ENCODE data around the gene VPREB3.

Gene VPREB3, protein sequence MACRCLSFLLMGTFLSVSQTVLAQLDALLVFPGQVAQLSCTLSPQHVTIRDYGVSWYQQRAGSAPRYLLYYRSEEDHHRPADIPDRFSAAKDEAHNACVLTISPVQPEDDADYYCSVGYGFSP

DNA sequence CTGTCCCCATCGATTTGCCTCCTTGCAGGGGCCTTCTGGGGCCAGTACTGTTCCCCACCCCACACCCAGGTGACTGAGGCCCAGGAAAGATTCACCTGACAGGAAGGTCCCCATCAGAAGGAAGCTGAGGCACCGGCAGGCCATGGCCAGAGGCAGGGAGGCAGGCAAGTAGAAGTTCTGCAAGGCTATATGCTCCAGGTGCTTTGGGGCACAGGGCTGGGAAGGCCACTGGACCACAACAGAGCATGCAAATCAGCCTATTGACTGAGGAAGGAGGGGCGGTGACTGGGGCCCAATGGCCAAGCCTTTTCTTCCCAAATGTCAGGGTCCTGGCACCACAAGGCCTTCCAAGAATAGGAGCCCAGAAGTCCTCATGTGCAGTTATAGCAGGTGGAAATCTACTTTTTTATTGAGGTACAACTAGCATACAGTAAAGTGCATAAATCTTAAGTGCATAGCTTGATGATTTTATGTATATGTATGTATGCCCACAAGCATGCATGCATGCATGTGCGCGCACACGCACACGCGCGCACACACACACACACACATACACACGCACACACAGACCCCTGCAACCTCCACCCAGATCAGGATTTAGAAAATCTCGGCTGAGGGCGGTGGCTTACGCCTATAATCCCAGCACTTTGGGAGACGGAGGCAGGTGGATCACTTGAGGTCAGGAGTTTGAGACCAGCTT, at the start of gene VPREB3:
TSS of gene VPREB3 (minus strand) at position 206 of the 700 bp plus-strand sequence. CDS start at position 144, 62 bp downstream.
- no peak within 1 kb of the TSS for H3K27ac ChIP-seq
- TF ChIP-seq CTCF (conservative IDR thresholded peaks at IDR 0.05), result no peak

GRCh38 chr22:23803001-23803819, 49.0 kb upstream of the VPREB3 start:
- no peak for TF ChIP-seq CTCF (conservative IDR thresholded peaks at IDR 0.05)

DNA sequence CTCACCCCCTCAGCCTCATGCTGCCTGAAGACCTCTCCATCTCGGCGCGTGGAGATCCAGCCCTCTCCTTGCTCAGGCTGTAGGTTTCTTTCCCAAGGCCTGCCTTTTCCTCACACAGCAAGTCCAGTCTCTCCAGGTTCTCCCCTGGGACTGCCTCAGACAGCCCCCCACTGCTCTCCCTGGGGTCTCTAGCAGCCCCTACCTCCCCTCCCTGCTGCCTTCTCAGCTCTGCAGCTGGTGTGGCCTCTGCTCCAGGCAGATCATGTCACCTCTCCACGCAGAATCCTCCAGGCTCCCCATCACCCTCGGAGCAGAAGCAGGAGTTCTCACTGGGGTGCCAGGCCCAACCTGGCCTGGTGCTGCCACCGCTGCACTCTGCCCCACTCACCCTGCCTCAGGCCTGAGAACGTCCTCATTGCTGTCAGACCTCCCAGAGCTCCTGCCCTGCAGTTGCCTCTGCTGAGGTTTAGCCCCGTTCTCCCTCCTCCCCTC, 47.7 kb upstream of the VPREB3 start:
- H3K27ac ChIP-seq, result no peak overlapping the region
- TF ChIP-seq CTCF (conservative IDR thresholded peaks at IDR 0.05), result no peak

More at GRCh38 chr22:23803001-23803819, 49.0 kb upstream of the VPREB3 start:
- H3K27ac ChIP-seq, result no peak overlapping the region

DNA sequence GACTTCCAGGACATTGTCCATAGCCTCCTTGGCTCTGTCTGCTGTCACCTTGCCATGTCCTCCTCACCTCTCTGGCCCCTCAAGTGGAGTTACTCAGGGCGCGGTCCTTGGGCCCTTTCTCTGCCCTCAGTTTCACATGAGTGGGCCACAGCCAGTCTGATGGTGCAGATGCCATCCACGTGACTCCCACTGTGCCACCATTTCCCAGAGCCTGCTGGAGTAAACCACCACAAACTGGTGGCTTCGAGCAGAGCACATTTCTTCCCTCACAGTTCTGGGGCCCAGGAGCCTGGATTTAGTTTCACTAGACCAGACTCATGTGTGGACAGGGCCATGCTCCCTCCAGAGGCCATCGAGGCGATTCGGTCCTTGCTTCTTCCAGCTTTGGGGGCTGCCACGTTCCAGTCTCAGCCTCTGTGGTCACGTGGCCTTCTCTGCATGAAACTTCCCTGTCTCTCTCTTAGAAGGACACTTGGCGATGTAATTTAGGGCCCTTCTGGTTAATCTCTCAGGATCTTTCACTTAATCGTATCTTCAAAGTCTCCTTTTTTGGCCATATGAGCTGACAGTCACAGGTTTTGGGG, 47.1 kb upstream of the VPREB3 start:
- no peak overlapping the region for H3K27ac ChIP-seq
- no peak for TF ChIP-seq CTCF (conservative IDR thresholded peaks at IDR 0.05)

GRCh38 chr22:23800297-23801237, 46.3 kb upstream of the VPREB3 start:
- no peak for TF ChIP-seq CTCF (conservative IDR thresholded peaks at IDR 0.05)
- H3K27ac ChIP-seq, result no peak overlapping the region

DNA sequence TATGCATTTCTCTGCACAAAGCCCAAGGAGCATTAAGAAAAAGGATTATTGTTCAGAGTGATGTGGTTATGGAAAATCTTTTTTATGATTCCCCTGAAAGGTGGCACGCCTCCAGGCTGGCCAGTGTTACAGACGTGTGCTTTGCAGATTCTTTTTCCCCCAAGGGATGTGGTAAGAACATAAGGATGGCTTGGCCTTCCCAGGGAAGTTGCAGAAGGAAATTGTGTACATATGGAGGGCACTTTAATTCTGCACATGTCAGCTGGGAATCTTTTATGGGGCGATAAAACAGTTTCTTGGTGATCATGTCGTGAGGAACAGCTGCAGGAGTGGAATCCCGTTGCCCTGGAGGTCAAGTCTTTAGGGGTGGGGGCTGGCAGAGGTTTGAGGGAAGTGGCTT, 42.2 kb upstream of the VPREB3 start:
- H3K27ac ChIP-seq, result no peak overlapping the region
- no peak for TF ChIP-seq CTCF (conservative IDR thresholded peaks at IDR 0.05)

All from VCaP (cell line).